Stimulated activated CD4-positive, alpha-beta T cell treated with anti-CD3 and anti-CD28 coated beads, Interleukin-2, amount 100 ng/mL, for 24 hours (primary cell): ENCODE measurements around the gene HDAC7.

ENCODE experiments used
- DNase-seq, 2 donors: peaks; one replicate each; pipeline ENCODE4 v3.0.0-alpha.2; 2020

HDAC7 gene

DNA sequence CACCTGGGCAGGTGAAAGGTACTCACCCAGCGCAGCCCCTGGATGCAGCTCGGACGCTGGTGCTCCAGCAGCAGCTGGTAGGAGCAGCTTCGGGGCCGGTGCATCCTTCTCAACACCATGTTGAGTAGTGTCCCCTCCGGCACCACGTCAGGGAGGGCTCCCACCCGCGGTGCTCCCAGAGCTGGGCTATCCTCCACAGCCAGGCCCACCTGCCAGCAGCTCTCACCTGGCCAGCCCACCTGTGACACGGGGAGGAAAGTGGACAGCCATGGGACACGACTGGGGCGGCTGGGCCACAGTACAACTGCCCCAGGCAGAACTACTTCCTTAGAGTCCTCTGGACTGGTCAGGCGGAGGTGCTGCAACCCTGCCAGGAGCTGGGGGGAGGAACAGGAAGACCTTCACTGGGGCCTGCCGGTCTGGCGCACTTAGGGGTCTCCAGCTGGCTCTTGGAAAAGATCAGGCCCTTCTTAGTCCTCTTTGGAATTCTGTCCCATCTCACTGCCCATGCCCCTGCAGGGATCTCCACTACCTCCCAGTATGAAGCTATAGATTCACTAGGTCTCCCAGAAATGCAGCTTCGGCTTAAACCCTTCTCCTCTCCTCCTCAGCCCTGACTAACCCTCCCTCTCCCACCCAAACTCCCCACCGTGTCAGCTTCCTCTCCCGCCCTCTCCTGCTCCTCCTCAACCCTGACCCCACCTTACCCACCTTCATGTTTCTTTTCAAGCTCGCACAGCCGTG, 61.7 kb downstream of the HDAC7 start:
- no peak for DNase-seq

GRCh38 chr12:47757364-47757839, 62.3 kb downstream of the HDAC7 start:
- DNase-seq, result no peak

- peak; percentile 46 to 52 for DNase-seq
Measured at GRCh38 chr12:47755655-47756562, 63.8 kb downstream of the HDAC7 start.

DNA sequence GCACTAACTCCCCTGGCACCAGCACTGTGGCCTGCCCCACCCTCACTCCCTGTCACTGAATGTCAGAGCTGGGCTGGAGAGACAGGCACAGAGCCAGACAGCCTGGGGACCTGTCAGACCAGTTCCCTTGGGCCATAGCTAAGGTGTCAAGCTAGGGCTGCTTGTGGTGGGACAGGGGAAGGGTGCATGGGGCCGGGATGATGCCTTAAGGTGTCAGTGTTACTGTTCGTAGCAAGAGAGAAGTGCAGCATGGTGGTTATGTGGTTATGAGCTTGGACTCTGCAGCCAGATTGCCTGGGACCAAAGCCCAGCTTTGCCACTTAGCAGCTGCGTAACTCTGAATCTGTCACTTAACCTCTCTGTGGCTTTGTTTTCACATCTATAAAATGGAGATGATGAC, 64.8 kb downstream of the HDAC7 start:
- no peak for DNase-seq

DNA sequence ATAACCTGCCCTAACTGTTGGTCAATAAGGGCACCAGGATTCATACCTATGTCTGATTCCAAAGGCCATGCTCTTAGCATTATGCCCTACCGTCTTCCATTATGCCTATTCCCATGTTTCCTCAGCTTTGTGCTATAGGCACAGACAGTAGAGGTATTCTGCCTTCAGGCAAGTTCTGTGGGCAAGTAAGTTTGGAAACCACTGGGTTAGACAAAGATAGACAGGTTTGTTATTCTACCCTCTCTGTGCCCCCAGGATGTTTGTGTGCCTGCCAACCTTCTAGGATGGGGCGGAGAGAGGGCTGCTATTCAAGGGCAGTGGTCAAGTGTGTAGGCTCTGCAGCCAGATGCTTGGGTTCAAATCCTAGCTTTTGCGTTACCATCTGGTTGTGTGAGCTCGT, 65.6 kb downstream of the HDAC7 start:
- no peak for DNase-seq

- no peak for DNase-seq
Measured at GRCh38 chr12:47753021-47754001, 66.4 kb downstream of the HDAC7 start.

GRCh38 chr12:47752552-47752951, 67.2 kb downstream of the HDAC7 start:
- no peak for DNase-seq

DNA sequence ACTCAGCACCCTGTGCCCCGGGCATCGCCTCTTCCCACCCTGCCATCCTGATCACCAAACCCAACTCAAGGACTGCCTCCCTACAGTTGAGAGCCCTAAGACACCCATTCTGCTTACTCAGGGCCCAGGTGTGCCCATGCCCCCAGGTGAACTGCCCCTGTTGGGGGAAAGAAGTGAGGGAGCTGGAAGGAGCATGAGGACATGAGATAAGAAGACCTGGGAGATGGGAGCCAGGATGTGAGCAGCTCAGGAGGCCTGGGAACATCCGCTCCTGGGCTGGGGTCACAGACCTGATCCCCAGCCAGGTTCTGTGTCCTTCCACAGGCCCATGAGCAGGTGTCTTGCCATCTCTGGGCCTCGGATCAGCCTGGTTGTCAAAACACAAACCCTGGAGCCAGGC, 67.6 kb downstream of the HDAC7 start:
- DNase-seq, result no peak

- no peak for DNase-seq
Measured at GRCh38 chr12:47751561-47751960, 68.1 kb downstream of the HDAC7 start.

DNA sequence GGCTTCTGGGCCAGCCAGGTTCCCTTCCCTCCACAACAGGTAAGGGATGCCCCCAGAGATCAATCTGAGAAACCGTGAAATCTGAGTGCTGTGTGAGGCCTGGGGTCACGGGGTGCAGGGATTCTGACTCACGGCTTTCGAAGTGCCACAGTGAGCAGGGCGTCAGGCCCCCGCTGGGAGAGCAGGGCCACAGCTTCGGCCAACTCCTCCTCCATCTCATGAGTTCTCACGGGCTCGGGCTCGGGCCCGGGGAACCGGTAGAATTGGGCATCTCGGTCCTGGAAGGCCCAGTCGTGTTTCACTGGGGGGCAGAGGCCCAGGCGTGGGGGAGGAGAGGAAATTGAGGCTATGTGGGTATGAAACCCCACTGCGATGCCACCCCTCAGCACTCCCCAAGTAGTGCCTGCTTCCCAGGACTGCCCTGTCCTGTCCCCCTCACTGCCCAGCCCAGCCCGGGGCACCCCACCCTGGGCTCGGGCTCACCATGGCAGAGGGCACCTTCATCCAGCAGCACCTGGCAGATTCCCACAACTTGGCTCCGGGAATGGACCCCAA, 68.7 kb downstream of the HDAC7 start:
- DNase-seq, result no peak

DNA sequence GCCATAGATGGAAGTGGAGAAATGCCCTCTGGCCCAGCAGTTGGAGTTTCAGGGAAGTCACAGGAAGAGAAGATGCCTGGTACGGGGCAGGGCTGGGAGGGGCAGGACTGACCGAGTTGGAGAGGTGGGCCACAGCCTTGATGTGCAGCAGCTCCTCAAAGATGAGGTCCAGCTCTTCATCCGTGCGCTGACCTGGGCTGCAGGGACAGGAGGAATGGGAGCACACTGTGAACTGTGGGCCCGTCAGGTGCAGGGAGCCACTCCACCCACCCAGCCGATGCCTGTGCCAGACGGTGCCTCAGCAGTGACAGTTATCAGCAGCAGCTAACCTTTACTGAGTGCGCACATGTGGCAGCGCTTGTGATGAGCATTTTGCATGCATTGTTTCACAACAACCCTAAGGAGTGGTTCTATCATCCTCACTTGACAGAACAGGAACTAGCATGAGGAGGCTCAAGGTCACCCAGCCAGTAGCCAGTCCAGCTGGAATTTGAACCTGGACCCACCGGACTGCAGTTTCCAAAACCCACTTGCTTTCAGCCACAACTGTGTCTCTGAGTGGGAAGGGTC, 69.4 kb downstream of the HDAC7 start:
- DNase-seq, result no peak

DNA sequence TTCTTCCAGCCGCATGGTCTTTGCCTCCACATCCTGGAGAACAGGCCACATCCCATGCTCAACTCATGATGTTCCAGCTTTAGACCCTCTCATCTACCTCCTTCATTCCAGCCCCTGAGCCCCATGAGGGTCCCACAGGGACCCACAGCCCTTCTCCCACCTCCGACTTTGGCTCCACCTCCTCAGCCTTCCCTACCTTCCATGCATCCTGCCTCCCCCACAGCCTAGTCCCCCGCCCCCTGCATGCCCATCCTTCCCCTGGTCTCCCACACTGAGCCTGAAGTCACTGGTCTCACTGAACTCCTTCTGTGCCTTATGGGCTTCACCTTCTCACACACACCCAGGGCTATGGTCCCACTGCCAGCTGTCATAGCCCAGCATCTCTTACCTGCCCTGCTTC, 70.8 kb downstream of the HDAC7 start:
- no peak for DNase-seq

DNA sequence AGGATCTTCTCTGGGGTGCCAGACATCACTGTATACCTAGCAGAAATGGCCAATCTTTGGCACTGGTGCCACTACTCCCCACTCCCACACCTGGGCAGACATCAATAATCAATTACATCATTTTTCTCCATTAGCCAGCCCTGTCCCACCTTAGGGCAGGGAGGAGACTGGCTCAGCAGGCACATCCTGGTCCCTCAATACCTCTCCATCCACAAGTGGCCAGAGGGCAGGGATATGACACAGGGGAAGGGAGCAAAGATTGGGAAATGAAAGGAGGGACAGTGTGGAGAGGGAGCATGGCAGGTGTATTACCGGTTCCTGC, 71.2 kb downstream of the HDAC7 start:
- no peak for DNase-seq

GRCh38 chr12:47747596-47748506, 71.9 kb downstream of the HDAC7 start:
- no peak for DNase-seq

DNA sequence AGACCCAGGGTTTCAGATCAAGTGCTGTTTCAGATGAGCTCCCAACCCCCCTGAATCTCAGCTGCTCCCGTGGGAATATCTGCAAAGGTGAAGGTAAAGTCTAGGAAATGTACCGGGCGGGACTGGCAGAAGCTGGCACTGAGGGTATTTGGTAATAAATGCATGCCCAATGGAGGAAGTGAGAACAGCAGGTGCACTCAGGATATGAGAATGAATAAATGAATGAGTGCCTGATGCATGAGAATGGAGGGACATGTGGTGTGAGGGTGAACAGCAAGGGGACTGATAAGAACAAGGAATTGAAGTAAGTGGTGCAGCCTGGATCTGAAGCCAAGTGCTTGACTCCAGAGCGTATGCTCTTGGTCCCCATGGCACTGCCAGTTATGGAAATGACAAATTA, 72.6 kb downstream of the HDAC7 start:
- no peak for DNase-seq

- DNase-seq, result no peak
Measured at GRCh38 chr12:47746523-47746922, 73.2 kb downstream of the HDAC7 start.

- no peak for DNase-seq
Measured at GRCh38 chr12:47746073-47746472, 73.6 kb downstream of the HDAC7 start.

- DNase-seq, result no peak
Measured at GRCh38 chr12:47745485-47746041, 74.1 kb downstream of the HDAC7 start.

GRCh38 chr12:47744778-47745436, 74.8 kb downstream of the HDAC7 start:
- no peak for DNase-seq

DNA sequence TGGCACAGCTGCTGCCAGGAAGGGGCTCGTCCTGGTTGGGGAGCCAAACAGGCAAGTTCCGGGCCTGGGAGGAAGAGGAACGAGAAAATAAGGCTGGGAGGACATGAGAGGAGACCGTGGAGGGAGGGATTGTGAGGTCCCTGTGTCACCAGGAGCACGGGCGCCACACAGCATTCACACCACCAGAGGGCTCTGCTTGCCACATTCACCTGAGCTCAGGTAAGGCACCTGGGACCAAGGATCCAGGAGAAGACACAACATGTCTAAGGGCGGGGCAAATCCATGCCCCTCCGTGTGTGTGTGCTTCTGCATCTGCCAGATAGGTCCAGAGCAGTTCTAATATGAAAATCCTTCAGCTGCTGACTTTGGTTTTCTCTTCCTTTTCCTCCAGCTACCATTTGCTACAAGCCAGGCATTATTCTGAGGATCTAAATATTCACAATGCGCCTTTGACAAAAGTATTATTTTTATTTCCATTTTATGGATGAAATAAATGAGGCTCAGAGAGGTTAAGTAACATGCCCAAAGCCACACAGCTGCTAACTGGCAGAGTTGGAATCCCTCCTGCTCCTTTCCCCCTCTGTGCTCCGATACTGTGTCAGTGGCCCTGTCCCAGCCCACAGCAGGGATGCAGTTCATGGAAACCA, 75.6 kb downstream of the HDAC7 start:
- DNase-seq, result peak; percentile 58 to 63
